Inflammatory macrophage (primary cell): ENCODE measurements around the gene COPZ2.

Experiments used
- DNase-seq, 2 donors: peaks; one replicate each; pipeline ENCODE4 v3.0.0-alpha.2; 2020 to 2022

The COPZ2 gene

DNA sequence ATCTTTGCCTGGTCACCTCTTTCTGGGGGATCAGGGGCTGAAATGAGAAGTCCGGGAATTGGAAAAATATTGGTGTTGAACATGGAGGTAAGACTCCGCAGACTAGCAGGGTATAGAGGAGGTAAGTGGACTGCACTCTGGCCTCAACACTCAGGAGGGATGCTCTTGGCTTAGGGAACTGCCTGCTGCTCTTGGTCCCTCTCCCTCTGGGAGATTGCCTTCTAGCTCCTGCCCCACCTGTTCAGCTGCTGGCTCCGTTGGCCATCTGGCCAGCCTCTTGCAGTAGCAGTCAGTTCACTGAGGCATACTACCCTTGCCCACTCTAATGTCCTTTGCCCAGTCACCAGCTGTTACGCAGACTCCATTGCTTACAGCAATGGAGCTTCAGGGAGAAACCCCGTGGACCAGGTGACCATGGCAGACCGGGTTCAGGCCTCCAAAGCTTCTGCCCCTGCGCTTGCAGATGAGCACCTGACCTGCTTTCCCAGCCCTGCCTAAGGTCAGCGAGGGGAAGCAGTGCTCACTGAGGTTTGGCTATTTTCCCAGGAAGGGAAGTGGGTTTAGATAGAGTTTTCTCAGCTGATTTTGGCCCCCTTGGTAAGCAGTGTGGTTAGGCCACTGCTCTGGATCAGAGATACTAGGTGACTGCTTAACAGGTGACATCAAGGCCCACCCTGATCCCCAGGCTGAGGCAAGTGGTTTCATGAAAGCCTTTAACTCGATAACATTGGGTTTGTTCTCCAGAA lies 54.8 kb downstream of the COPZ2 start:
- peak; percentile 30 to 58 for DNase-seq

DNA sequence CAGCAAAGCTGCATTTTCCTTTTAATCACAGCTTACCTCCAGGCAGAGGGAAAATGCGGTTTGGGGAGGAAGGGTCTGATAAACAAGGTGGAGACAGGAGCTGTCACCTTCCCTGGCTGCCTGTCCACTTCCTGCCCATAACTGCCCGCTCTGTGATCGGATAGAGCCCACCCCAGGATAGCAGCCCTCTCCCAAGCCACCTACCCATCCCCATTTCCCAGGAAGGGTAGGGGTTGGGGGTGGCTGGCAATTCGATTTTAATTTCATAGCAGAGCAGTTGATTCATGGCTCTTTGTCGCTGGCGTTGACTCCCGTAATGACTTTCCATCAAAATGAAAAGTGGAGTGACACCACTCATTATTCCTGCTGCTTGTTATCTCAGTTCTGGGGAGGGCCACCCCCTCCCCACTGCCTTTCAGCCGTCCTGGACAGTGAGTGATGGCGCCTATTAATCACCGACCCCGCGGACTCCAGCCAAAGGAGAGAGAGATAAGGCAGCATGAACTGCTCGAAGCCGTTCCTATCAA lies 55.4 kb downstream of the COPZ2 start:
- DNase-seq: no peak

DNA sequence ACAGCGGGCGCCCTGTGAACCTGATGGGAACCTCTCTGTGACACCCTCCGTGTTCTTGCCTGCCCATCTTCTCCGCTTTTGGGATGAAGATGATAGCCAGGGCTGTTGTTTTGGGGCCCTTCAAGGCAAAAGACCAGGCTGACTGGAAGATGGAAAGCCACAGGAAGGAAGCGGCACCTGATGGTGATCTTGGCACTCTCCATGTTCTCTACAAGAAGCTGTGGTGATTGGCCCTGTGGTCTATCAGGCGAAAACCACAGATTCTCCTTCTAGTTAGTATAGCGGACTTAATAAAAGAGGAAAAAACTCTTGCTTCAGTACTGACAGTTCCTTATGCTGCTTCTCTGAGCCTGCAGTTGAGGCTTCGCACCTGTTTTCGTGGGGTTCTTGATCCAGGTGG lies 56.1 kb downstream of the COPZ2 start:
- DNase-seq: peak; percentile 44 to 50

DNA sequence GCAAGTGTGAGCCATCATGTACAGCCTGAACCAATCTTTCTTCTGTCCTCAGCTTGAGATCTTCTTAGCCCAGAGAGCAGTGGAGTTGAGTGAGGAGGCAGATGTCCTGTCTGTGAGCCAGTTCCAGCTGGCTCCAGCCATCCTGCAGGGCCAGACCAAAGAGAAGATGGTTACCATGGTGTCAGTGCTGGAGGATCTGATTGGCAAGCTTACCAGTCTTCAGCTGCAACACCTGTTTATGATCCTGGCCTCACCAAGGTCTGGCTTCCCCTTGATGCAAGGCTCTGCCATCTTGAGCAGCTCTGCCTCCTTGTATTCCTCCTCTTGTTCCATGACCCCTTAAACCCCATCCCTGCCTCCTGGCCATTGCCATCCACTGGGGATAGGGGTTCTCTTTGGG lies 57.1 kb downstream of the COPZ2 start:
- DNase-seq: no peak

DNA sequence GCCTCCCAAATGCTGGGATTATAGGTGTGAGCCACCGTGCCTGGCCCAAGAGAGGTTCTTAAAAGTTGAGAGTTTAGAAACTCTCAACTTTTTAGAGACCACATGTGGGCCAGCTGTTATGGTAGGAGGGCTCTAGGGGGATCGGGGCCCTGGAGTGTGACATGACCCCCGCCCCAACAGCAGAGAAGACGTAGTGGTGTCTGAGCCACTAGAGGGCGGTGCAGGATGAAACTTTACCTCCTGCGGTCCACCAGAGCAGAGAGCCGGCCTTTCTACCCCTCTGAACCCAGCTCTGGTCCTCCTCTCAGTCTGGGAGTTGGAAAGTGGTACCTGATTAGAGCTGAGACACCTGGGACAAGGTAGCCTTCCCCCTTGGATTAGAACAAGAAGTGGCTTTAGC lies 59.3 kb downstream of the COPZ2 start:
- DNase-seq: peak; percentile 53 to 66
